ENCODE results near the gene LMO2.

DNA sequence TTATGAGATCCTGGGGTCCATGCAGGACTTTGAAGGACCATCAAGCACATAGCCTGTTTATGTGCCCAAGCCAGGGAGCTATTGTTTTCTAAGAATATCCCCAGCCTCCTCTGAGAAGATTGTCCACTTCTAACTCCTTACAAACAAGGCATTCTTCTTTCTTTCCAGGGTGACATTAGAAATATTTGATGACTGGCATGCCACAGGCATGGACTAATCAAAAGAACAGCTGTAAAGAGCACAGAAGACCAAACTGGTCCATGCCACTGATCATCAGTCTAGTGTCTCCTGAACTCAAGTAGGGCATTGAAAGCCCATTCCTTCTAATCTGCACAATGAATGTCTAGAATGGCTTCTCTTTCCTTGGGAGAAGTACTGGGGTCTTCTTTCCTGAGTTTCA, 24.9 kb upstream of the LMO2 start:
- TF ChIP-seq EP300 (IDR thresholded peaks at IDR 0.05; ENCODE audit: low read depth in 2 of 2, low read length in 2 of 2) (no peak), EP300 (CRISPR knock-in tag; IDR thresholded peaks at IDR 0.05; ENCODE audit: borderline replicate concordance) (no peak), ZFP36 (IDR thresholded peaks at IDR 0.05; ENCODE audit: borderline replicate concordance, low read depth, low read length, partially characterized antibody) (no peak), ATF1 (CRISPR knock-in tag; IDR thresholded peaks at IDR 0.05) (no peak), POLR2AphosphoS5 (IDR thresholded peaks at IDR 0.05; ENCODE audit: low read depth, low read length) (no peak), ZSCAN20 (CRISPR knock-in tag; IDR thresholded peaks at IDR 0.05; ENCODE audit: borderline replicate concordance) (no peak), ZZZ3 (CRISPR knock-in tag; IDR thresholded peaks at IDR 0.05; ENCODE audit: borderline replicate concordance) (no peak), RFXANK (CRISPR knock-in tag; IDR thresholded peaks at IDR 0.05) (no peak), MTA1 (CRISPR knock-in tag; IDR thresholded peaks at IDR 0.05; ENCODE audit: borderline replicate concordance) (no peak)
- TF ChIP-seq, protein P1, sequence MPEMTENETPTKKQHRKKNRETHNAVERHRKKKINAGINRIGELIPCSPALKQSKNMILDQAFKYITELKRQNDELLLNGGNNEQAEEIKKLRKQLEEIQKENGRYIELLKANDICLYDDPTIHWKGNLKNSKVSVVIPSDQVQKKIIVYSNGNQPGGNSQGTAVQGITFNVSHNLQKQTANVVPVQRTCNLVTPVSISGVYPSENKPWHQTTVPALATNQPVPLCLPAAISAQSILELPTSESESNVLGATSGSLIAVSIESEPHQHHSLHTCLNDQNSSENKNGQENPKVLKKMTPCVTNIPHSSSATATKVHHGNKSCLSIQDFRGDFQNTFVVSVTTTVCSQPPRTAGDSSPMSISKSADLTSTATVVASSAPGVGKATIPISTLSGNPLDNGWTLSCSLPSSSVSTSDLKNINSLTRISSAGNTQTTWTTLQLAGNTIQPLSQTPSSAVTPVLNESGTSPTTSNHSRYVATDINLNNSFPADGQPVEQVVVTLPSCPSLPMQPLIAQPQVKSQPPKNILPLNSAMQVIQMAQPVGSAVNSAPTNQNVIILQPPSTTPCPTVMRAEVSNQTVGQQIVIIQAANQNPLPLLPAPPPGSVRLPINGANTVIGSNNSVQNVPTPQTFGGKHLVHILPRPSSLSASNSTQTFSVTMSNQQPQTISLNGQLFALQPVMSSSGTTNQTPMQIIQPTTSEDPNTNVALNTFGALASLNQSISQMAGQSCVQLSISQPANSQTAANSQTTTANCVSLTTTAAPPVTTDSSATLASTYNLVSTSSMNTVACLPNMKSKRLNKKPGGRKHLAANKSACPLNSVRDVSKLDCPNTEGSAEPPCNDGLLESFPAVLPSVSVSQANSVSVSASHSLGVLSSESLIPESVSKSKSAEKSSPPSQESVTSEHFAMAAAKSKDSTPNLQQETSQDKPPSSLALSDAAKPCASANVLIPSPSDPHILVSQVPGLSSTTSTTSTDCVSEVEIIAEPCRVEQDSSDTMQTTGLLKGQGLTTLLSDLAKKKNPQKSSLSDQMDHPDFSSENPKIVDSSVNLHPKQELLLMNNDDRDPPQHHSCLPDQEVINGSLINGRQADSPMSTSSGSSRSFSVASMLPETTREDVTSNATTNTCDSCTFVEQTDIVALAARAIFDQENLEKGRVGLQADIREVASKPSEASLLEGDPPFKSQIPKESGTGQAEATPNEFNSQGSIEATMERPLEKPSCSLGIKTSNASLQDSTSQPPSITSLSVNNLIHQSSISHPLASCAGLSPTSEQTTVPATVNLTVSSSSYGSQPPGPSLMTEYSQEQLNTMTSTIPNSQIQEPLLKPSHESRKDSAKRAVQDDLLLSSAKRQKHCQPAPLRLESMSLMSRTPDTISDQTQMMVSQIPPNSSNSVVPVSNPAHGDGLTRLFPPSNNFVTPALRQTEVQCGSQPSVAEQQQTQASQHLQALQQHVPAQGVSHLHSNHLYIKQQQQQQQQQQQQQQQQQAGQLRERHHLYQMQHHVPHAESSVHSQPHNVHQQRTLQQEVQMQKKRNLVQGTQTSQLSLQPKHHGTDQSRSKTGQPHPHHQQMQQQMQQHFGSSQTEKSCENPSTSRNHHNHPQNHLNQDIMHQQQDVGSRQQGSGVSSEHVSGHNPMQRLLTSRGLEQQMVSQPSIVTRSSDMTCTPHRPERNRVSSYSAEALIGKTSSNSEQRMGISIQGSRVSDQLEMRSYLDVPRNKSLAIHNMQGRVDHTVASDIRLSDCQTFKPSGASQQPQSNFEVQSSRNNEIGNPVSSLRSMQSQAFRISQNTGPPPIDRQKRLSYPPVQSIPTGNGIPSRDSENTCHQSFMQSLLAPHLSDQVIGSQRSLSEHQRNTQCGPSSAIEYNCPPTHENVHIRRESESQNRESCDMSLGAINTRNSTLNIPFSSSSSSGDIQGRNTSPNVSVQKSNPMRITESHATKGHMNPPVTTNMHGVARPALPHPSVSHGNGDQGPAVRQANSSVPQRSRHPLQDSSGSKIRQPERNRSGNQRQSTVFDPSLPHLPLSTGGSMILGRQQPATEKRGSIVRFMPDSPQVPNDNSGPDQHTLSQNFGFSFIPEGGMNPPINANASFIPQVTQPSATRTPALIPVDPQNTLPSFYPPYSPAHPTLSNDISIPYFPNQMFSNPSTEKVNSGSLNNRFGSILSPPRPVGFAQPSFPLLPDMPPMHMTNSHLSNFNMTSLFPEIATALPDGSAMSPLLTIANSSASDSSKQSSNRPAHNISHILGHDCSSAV (CRISPR knock-in tag; IDR thresholded peaks at IDR 0.05; ENCODE audit: borderline replicate concordance), result no peak
- TF ChIP-seq, protein P2, sequence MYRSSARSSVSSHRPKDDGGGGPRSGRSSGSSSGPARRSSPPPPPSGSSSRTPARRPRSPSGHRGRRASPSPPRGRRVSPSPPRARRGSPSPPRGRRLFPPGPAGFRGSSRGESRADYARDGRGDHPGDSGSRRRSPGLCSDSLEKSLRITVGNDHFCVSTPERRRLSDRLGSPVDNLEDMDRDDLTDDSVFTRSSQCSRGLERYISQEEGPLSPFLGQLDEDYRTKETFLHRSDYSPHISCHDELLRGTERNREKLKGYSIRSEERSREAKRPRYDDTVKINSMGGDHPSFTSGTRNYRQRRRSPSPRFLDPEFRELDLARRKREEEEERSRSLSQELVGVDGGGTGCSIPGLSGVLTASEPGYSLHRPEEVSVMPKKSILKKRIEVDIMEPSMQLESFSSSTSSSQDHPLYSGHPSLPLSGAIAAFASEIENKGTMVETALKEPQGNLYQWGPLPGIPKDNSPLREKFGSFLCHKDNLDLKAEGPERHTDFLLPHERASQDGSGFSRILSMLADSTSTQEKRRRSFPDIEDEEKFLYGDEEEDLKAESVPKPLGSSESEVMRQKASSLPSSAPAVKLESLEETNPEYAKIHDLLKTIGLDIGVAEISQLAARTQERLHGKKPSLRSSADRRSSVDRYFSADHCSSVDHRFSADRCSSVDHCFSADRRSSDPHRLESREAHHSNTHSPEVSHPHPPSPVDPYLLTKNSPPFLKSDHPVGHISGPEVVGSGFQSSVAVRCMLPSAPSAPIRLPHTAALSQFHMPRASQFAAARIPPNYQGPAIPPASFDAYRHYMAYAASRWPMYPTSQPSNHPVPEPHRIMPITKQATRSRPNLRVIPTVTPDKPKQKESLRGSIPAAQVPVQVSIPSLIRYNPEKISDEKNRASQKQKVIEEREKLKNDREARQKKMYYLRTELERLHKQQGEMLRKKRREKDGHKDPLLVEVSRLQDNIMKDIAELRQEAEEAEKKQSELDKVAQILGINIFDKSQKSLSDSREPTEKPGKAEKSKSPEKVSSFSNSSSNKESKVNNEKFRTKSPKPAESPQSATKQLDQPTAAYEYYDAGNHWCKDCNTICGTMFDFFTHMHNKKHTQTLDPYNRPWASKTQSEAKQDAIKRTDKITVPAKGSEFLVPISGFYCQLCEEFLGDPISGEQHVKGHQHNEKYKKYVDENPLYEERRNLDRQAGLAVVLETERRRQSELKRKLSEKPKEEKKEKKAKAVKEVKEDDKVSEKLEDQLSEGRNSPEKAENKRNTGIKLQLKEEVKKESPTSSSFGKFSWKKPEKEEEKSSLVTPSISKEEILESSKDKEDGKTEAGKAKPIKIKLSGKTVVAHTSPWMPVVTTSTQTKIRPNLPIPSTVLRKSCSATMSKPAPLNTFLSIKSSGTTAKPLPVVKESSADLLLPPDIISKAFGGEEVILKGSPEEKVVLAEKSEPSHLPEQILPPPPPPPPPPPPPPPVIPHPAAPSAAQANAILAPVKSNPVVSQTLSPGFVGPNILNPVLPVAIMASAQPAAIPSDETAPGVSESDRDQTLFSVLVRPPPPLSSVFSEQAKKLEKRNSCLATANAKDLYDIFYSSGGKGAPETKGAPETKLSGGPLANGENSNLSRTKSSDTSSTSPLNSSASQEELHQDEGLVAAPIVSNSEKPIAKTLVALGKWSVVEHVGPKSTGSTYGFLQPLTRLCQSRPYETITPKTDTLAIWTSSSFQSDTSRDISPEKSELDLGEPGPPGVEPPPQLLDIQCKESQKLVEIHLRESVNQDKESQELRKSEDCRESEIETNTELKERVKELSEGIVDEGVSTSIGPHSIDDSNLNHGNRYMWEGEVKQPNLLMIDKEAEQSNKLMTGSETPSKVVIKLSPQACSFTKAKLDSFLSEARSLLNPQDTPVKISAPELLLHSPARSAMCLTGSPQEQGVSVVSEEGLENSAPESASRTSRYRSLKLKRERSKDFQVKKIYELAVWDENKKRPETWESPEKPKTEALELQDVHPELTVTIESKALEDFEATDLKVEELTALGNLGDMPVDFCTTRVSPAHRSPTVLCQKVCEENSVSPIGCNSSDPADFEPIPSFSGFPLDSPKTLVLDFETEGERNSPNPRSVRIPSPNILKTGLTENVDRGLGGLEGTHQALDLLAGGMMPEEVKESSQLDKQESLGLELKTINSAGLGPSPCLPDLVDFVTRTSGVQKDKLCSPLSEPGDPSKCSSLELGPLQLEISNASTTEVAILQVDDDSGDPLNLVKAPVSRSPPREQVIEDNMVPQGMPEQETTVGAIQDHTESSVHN (CRISPR knock-in tag; IDR thresholded peaks at IDR 0.05), result no peak
